Lung microvascular endothelial cell (primary cell): ENCODE data around the gene HNRNPL. TPM values are rescaled to one million over a fixed set of nuclear protein-coding genes. Genes with fewer than 3 reads are reported as not detected.
A peak's percentile ranks its signal among the peaks of the same experiment; 100 is the strongest.
"Not testable (repeated sequence)": the region's sequence is repeated elsewhere in the genome, so short reads cannot be mapped to it uniquely, and the experiment has no call there.

Experiments used
- DNase-seq, 2 donors: peaks; one replicate each; pipeline versions ENCODE4 v3.0.0 to v3.0.0-alpha.2; 2010; ENCODE audit warnings: low read depth in 2 of 2
- total RNA-seq: library from RNA; depleted of rRNA; stranded (reverse); fragments of >200 nt; gene quantifications from 2 replicates; pipeline ENCODE4 v1.2.1, GENCODE V29; 2014

HNRNPL gene
- 204 and 211 TPM in 2 replicates for total RNA-seq

DNA sequence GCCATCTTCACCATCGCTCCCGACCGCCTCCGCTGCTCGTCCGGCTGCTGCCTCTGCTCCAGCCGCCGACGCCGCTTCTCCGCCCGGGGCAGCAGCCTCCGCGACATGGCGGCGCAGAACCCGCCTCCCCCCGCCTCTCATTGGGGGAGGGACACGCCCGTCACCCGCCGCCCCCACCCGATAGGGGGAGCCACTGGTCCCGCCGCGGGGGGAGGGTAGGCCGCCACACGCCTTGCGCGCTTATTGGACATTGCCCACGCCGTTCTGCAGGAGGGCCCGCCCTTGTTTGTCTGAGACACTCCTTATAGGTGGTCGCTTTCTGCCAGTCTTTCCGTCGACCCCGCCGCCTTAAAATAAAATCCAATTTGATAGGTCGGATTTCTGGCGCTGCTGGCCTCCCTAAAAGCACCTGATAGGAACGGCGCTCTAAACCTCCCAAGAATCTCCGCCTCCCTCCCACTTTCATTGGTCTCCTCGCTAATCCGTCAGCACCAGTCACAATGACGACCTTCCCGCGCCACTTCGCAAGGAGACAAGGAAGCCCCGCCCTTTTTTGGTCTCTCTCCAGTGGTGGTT is at the start of gene HNRNPL:
Gene HNRNPL (minus strand): TSS at position 127 of the 576 bp plus-strand sequence. CDS start 20 bp downstream, at position 107.
- peak in 1 of 2 donors; percentile 100 for DNase-seq

DNA sequence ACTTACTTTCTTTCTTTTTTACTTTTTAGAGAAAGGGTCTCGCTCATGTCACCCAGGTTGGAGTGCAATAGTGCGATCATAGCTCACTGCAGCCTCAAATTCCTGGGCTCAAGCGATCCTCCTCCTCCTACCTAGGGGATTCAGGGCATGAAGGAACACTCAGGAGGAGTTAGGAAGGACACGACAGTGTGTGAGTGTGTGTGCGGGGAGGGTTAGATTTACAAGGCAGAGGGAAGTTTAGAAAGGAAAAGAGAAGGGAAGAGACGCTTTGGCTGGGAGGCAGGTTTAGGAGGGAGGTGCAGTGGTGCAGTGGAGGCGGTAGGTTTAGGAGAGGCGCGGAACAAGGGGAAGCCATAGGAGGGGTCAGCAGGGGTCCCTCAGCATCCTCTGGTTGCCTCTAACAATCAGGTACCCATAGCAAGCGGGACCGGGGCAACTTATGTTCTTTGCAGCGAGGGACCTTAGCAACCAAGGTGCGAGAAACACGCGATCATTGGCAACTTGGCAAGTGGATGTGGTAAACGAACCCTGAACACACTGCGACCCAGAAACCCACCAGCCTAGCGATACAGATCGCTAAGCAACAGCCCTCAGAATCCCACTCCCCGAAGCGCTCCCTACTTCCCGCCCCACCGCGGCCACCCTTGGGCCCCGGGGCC is 49.1 kb upstream of the HNRNPL start:
- DNase-seq, result peak in 1 of 2 donors; percentile 19

DNA sequence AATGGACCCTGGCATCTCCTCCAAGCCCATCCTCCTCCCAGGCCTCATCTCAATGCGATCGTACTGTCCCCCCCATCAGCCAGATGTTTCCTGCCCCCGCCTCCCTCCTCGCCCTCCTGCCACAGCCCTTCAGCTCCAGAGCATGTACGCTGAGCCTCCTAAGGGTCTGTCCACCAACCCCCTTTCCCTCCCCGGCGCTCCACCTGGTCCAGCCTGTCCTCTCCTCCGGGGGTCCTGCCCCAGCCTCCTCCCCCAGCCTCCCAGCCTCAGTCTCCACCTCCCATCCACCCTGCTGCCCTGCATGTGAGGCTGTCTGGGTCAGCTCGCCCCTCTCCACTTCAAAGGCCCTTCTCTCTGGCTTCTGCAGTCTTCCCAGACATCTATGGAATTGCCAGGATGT is 45.2 kb upstream of the HNRNPL start:
- no peak for DNase-seq

DNA sequence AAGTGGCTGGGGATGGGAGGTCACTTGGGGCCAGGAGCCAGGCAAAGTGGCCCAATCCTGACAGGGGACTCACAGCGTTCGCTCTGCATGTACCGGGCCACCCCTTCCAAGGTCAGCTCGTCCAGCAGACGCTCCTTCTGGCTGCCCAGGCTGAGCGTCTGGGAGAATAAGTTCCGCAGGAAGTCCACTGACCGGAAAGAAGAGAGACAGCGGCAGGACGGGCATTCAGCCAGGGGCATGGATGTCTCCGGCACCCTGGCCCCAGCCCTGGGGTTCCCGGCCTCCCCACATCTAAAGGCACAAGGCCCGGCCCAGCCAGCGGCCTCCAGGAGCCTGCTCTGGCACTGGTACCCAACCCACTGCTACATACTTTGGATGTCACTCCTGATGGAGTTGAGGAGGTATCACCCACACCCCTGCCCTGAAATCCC is 43.6 kb upstream of the HNRNPL start:
- DNase-seq, result peak in 1 of 2 donors; percentile 33

DNA sequence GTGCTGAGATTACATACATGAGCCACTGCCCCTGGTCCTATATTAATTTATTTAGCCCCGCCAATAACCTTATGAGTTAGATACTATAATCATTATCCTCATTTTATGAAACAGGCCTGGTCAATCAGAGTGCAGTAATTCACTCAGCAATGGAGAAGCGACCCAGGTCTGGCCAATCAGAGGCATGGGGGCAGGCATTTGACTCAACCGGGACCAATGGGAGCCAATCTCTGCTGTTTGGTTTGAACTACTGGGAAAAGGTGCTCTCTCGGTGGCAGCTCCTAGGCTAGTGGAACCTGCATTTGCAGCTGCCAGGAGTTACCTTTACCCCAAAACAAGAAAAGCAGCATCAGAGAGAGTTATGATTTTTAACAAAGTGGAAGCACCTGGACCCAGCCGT is 43.1 kb upstream of the HNRNPL start:
- DNase-seq, result peak in 1 of 2 donors; percentile 55

DNA sequence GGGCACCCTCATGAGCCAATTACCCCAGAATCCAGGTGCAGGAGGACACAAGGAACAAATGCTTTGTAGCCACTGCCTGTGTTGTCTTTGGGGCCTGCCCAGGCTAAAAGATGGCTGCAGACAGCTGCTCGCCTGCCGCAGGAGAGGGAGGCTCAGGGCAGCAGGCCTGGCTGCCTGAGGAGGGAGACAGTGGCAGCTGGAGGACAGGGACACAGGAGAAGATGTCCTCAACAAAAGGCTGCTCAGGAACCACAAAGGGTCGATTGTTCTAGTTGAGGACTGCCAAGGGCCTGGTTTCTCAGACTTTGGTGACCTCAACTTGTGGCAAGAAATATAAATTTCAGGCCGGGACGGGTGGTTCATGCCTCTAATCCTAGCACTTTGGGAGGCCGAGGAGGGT is 42.0 kb upstream of the HNRNPL start:
- DNase-seq, result no peak

DNA sequence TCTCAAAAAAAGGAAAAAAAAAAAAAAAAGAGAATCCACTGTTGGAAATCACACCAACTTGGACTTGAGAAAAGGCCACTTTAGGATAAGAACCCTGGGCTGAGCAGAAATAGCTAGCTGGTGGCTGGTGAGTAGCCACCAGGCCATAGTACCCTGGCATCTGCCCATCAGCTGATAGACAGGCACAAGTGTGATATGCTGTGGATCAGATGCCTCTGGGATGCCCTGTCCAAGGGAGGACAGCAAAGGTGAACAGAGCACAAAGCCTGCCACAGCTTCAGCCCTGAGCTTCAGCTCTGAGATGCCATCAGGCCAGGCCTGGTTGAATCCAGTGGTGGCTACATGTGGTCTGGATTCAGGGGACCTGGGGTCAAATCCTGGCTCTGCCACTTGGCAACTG is 40.9 kb upstream of the HNRNPL start:
- DNase-seq, result no peak

DNA sequence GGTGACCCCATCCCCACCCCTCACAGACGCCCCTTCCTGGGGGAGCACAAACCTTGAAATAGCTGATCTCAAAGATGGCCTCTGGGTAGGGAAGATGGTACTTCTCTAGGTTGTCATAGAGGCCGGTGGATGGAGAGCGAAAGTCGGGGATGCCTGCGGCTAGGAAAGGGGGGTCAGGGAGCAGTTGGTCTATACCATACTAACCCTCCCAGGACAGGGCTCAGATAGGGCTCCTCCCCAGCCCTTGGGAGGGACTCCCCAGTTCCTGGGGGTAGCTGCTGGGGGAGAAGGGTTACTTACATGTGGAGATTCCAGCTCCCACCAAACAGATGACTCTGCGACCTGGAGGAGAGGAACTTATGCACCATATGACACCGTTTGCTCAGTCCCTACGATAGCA is 40.0 kb upstream of the HNRNPL start:
- DNase-seq, result no peak

DNA sequence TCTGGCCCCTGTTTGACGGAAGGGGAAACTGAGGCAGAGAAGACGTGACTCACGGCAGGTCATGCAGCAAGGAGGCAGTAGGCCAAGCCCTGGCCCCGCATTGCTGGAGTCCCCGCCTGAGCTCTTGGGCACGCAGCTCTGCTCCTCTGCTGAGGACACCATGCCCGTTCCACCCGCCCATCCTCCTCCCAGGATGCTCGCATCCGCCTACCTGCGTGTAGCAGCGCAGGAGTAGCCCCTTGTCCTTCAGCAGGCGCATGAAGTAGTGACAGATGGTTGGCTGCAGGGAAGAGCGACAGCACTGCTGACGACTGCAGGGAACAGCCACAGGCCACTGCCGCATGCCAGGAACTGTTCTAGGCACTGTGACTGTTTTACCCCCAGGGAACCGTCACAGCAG is 39.1 kb upstream of the HNRNPL start:
- no peak for DNase-seq

DNA sequence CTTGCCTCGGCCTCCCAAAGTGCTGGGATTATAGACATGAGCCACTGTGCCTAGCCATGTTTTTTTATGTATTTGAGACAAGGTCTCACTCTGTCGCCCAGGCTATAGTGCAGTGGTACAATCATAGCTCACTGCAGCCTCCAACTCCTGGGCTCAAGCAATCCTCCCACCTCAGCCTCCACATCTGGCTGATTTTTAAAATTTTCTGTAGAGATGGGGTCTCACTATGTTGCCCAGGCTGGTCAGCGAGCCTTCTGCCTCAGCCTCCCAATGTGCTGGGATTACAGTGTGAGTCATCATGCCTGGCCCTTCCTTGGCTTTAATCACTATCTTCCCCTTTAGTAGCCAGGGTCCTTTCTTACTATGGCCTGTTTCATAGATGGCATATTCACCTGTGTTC is 34.9 kb upstream of the HNRNPL start:
- DNase-seq, result not testable (repeated sequence)

DNA sequence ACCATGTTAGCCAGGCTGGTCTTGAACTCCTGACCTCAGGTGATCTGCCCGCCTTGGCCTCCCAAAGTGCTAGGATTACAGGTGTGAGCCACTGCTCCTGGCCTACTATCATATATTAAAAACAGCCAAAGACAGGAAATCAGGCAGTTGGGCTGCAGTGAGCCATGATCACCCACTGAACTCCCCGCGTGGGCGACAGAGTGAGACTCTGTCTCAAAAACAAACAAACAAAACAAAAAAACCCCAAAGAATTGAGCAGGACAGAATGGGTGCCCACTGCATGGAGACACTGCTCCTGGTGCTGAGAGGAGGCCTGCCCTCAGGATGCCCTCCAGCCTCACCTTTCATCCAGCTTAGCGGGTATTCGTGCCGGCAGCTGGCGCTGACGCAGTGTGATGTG is 33.5 kb upstream of the HNRNPL start:
- no peak for DNase-seq

DNA sequence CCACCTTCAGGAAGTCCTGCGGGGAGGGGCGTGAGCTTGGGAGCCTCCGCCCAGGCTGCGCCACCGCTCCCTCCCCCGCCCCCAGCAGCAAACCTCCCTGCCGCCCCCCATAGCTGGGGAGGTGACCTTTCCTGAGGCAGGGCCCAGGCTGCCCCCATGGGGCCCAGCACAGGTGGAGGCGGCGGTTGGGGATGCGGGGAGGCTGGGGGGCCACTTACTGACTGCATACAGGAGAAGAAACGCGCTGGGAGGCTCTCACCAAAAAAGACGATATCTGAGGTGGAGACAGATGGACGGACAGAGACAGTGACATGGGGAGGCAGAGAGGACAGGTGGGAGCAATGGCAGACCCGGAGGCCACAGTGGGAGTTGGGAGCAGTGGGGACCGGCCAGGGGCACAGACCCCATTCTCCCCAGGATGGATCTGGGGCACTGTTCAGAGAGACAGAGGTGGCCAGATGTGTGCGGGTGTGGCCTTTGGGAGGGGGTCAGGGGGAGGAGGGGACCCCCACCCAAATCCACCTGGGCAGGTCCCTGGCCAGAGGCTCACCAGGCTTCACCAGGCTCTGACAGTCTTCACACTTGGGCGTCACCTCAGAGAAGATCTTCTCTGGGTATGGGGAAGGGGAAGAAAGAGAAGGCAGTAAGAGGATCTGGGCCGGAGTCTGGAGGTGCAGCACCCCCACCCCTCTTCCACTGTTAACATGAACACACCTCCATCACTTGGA is 31.3 kb upstream of the HNRNPL start:
- DNase-seq, result no peak

DNA sequence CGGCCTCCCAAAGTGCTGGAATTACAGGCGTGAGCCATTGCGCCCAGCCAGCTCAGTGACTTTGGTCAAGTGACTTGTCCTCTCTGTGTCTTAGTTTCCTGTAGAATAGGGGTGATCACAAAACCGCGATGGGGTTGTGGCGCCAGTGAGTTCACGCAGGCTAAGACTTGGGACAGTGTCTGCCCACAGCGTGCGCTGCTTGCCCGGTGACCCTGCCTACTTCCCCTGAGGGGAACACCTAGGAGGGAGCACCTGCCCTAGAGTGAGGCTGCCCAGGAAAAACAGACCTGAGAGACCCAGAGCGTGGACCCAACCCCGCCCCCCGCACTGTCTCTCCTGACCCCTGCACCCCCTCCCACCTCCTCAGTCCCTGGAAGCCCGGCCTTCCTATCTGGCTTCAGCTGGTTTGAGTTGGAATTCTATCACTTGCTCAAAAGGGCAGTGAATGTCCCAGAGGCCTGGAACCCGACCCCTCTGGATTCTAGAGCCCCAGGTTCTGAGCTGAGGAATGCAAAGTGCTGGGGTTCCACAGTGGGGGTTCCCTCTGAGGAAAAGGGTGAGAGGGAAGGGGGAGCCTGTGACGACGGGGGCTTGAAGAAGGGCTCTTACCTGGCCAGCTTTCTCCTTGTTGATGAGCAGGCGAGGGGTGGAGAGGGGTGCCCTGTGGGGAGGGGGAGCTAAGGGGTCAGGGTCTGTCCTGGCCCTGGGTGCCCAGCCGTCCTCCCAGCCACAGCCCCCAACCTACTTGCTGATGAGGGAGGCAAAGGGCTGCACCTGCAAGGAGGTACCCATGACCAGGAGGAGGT is 30.5 kb upstream of the HNRNPL start:
- no peak for DNase-seq

DNA sequence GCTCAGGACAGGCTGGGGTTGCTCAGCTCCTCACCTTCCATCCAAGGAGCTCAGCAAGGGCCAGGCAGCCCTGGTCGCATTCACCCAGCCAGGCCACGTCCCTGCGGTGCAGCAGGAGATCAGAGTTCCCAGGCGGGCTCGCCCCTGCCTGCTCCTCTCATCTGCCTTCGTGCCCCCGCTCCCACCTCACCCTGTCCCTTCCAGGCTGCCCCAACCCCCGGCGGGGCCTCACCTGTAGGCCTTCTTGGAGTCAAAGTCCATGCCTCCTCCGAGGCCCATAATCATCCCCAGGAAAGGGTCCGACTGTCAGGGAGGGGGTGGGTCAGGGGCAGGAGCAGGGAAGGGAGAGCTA is 29.6 kb upstream of the HNRNPL start:
- no peak for DNase-seq

DNA sequence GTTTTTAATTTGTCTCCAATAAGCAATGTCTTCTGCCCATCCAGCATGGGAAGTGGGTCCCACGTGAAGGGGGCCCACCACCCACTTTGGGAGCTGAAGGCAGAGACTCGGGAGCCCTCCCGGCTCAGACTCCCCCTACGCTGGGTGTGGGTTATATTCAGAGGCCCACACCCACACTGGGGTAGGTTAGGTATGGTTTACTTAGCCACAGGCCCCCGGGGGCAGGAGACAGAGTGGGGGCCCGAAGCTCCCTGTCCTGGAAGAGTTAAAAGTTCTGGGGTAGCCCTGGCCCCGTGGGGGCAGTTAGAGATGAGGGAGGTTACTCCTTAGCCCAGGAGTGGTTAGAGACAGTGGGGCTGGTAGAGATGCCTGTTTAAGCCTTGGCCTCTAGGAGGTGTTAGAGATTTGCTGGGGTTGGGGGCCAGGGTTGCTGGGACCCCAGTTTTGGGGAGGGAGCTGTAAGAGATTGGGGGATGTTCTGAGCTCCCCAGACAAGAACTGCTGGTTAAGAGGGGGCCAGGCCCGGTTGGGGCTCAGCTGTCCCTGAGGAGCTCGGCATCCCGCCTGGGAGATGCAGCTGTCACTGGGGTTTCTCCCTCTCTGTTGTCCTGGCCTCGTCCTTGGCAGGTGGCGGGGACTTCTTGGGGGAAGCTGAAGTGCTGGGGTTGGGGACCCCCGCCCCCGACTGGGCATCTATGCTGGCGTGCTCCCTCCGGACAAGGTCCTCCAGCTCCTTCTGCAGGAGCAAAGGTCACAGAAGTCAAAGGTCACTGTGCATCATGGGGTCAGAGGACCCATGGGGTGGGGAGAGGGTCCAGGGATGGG is 29.0 kb upstream of the HNRNPL start:
- DNase-seq, result no peak

DNA sequence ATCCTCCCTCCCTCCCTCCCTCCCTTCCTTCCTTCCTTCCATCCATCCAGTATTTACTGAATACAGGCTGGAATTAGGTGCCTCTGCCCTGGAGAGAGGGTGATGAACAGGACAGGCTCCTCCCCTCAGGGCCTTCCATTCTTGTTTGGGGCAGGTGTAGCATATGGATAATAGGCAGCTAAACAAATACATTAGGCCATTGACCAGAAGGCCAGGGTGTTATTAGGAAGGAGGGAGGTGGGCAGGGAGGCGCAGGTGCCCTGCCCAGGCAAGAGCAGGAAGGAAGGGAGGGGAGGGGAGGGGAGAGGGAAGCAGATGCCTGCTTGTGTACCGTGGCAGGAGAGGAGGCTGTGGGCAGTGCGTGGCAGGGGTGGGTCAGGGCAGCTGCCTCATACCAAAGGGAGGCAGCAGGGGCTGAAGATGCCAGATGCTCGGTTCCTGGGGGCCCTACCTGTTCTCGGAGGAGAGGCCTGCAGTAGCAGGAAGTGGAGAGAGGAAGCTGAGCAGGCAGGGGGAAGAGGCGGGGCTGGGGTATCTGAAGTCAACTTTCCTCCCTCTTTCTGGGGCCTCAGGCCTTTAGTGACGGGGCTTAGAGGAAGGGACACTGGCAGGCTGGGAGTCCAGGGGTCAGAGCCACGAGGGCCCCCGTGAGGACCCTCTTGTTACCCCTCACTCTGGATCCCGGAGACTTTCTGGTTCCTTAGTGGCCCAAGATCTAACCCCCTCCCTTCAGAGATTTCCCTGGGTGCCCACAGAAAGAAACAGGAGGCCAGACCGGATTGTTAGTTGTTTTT is 28.2 kb upstream of the HNRNPL start, which contains the start of gene RINL:
Gene RINL (minus strand): TSS at position 495 of the 794 bp plus-strand sequence. CDS start 1,533 bp downstream, outside the sequence.
- DNase-seq, result peak; percentile 21 to 42

DNA sequence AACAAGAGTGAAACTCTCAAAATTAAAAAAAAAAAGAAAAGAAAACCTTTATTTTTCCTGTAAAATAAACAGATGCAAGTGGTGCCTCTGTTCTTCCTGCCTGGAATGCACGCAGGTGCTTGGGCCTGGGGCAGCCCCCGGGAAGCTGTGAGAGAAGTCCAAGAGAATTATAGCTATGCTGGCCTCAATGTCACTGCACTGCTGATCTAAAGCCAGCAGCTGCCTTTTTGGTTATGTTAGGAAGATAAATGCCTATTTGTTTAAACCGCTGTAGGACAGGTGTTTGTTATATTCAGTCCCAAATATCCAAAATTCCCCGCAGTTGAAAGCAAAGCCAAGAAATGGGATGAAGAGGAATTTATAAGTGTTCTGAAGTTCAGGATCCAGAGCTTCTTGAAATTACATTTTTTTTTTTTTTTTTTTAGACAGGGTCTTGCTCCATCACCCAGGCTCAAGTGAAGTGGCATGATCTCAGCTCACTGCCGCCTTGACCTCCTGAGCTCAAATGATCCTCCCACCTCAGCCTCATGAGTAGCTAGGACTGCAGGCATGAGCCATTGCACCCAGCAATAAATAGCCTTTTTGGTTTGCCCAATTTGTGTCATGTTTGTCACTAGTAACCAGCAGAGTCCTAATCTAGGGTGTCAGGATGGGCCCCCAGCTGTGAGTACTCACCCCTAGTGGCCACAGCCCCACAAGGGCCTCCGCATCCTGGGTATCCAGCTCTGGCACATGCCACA is 26.0 kb upstream of the HNRNPL start:
- no peak for DNase-seq

DNA sequence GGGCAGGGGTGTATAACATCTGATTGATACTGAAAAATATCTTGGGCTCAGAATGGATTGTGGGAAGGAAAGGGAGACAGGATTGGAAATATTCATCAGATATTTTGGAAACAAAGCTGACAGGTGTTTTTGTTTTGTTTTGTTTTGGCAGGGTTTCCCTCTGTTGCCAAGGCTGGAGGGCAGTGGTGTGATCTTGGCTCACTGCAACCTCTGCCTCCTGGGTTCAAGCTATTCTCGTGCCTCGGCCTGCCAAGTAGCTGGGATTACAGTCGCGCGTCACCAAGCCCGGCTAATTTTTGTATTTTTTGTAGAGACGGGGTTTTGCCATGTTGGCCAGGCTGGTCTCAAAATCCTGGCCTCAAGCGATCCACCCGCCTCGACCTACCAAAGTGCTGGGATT is 23.6 kb upstream of the HNRNPL start:
- DNase-seq, result not testable (repeated sequence)

DNA sequence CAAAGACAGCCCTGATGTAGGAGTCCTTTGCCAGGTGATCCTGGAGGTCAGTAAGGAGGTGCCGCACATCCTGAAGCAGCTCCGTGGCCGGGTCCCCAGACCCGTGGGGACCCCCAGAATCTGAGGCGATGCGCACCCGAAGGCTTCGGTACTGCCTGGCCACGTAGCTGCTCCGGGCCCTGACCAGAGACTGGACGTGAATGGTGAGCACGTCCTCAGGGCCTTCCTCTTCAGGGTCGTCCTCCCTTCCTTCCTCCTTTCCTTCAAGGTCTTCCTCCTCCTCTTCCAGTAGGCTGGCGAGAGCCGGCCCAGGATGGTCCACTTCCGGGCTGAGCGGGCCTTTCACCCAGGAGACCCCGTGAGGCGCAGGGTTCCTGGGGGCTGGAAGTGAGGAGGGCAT is 20.8 kb upstream of the HNRNPL start:
- no peak for DNase-seq
